HUES48 (cell line): ENCODE results near the gene CORO1C.
"Not testable (repeated sequence)": the region's sequence is repeated elsewhere in the genome, so short reads cannot be mapped to it uniquely, and the experiment has no call there.

Experiments
- H3K27ac ChIP-seq: one replicate; pipeline ENCODE4 v1.7.0; 2013; ENCODE audit warnings: low read depth, low read length, inconsistent platforms
- H3K27me3 ChIP-seq: 2 replicates; pipeline ENCODE4 v1.6.1; 2013; ENCODE audit warnings: mild to moderate bottlenecking, low read length; ENCODE audit not compliant: control insufficient read depth, insufficient read depth
- H3K36me3 ChIP-seq: 2 replicates; pipeline ENCODE4 v1.6.1; 2013; ENCODE audit warnings: low read length; ENCODE audit not compliant: control insufficient read depth, insufficient read depth
- H3K4me1 ChIP-seq: 2 replicates; pipeline ENCODE4 v1.6.1; 2013; ENCODE audit warnings: mild to moderate bottlenecking, low read length; ENCODE audit not compliant: control insufficient read depth, insufficient read depth
- H3K4me3 ChIP-seq: 2 replicates; pipeline ENCODE4 v1.5.1; 2013; ENCODE audit warnings: mild to moderate bottlenecking, low read depth, low read length
- H3K9ac ChIP-seq: 2 replicates; pipeline ENCODE4 v1.6.1; 2013; ENCODE audit warnings: mild to moderate bottlenecking, low read depth, low read length, moderate library complexity
- H3K9me3 ChIP-seq: 2 replicates; pipeline ENCODE4 v1.6.1; 2013; ENCODE audit warnings: low read length; ENCODE audit not compliant: control insufficient read depth, insufficient read depth

The CORO1C gene

GRCh38 chr12:108656247-108656646, 75.1 kb downstream of the CORO1C start:
- Histone ChIP-seq H3K4me1 (peaks cover 27% of the 10 kb centered on the region), H3K36me3 (peaks cover 49% of the 10 kb centered on the region)
- not testable (repeated sequence) for H3K9ac ChIP-seq, H3K27me3 ChIP-seq, H3K4me3 ChIP-seq, H3K27ac ChIP-seq, H3K9me3 ChIP-seq

- H3K36me3 ChIP-seq: peaks cover 51% of the 10 kb centered on the region
- not testable (repeated sequence) for H3K9me3 ChIP-seq, H3K27me3 ChIP-seq, H3K27ac ChIP-seq, H3K4me3 ChIP-seq, H3K9ac ChIP-seq
- peaks cover 27% of the 10 kb centered on the region for H3K4me1 ChIP-seq
These were observed 75.5 kb downstream of the CORO1C start for GRCh38 chr12:108655812-108656175.

- not testable (repeated sequence) for H3K9me3 ChIP-seq, H3K9ac ChIP-seq, H3K4me3 ChIP-seq, H3K27ac ChIP-seq, H3K27me3 ChIP-seq
- Histone ChIP-seq H3K4me1 (peaks cover 22% of the 10 kb centered on the region), H3K36me3 (peaks cover 57% of the 10 kb centered on the region)
These were observed 76.7 kb downstream of the CORO1C start for GRCh38 chr12:108654622-108655021.

- H3K4me1 ChIP-seq: peaks cover 22% of the 10 kb centered on the region
- H3K27me3 ChIP-seq: no peaks in the 10 kb centered on the region
- H3K36me3 ChIP-seq: peaks cover 59% of the 10 kb centered on the region
- H3K4me3 ChIP-seq: no peak overlapping the region
- H3K27ac ChIP-seq: no peak overlapping the region
- H3K9ac ChIP-seq: no peak overlapping the region
- H3K9me3 ChIP-seq: no peaks in the 10 kb centered on the region
These were observed 77.4 kb downstream of the CORO1C start for GRCh38 chr12:108653922-108654321.

GRCh38 chr12:108653082-108653516, 78.2 kb downstream of the CORO1C start:
- peaks cover 22% of the 10 kb centered on the region for H3K4me1 ChIP-seq
- H3K36me3 ChIP-seq: peaks cover 59% of the 10 kb centered on the region
- H3K27ac ChIP-seq: no peak overlapping the region

GRCh38 chr12:108650083-108650482, 81.2 kb downstream of the CORO1C start:
- H3K27ac ChIP-seq: no peak overlapping the region
- H3K36me3 ChIP-seq: peaks cover 71% of the 10 kb centered on the region

More at GRCh38 chr12:108653082-108653516, 78.2 kb downstream of the CORO1C start:
- H3K9ac ChIP-seq: no peak overlapping the region
- H3K9me3 ChIP-seq: no peaks in the 10 kb centered on the region
- H3K27me3 ChIP-seq: no peaks in the 10 kb centered on the region
- no peak overlapping the region for H3K4me3 ChIP-seq

GRCh38 chr12:108649669-108650068, 81.6 kb downstream of the CORO1C start:
- Histone ChIP-seq H3K36me3 (peaks cover 74% of the 10 kb centered on the region), H3K9ac (no peak overlapping the region), H3K9me3 (no peaks in the 10 kb centered on the region), H3K4me1 (peaks cover 21% of the 10 kb centered on the region), H3K27me3 (no peaks in the 10 kb centered on the region), H3K27ac (no peak overlapping the region), H3K4me3 (no peak overlapping the region)

More at GRCh38 chr12:108650083-108650482, 81.2 kb downstream of the CORO1C start:
- Histone ChIP-seq H3K4me3 (no peak overlapping the region), H3K27me3 (no peaks in the 10 kb centered on the region), H3K4me1 (peaks cover 22% of the 10 kb centered on the region), H3K9me3 (no peaks in the 10 kb centered on the region), H3K9ac (no peak overlapping the region)

GRCh38 chr12:108649126-108649525, 82.2 kb downstream of the CORO1C start:
- Histone ChIP-seq H3K36me3 (peaks cover 80% of the 10 kb centered on the region), H3K4me3 (no peak overlapping the region), H3K9ac (no peak overlapping the region), H3K4me1 (peaks cover 18% of the 10 kb centered on the region), H3K27ac (no peak overlapping the region), H3K27me3 (no peaks in the 10 kb centered on the region), H3K9me3 (no peaks in the 10 kb centered on the region)

GRCh38 chr12:108648371-108648770, 82.9 kb downstream of the CORO1C start:
- Histone ChIP-seq H3K4me3 (no peak overlapping the region), H3K4me1 (peaks cover 11% of the 10 kb centered on the region), H3K36me3 (peaks cover 80% of the 10 kb centered on the region), H3K9me3 (no peaks in the 10 kb centered on the region), H3K27ac (no peak overlapping the region), H3K27me3 (no peaks in the 10 kb centered on the region), H3K9ac (no peak overlapping the region)

- Histone ChIP-seq H3K27me3 (no peaks in the 10 kb centered on the region), H3K27ac (no peak overlapping the region), H3K9me3 (no peaks in the 10 kb centered on the region), H3K9ac (no peak overlapping the region), H3K4me1 (peaks cover 4% of the 10 kb centered on the region), H3K4me3 (no peak overlapping the region), H3K36me3 (peaks cover 83% of the 10 kb centered on the region)
These were observed 83.6 kb downstream of the CORO1C start for GRCh38 chr12:108647585-108648287.

- Histone ChIP-seq H3K36me3 (peaks cover 76% of the 10 kb centered on the region), H3K9ac (no peak overlapping the region), H3K9me3 (no peaks in the 10 kb centered on the region), H3K4me1 (no peaks in the 10 kb centered on the region), H3K27ac (no peak overlapping the region), H3K27me3 (no peaks in the 10 kb centered on the region), H3K4me3 (no peak overlapping the region)
These were observed 84.4 kb downstream of the CORO1C start for GRCh38 chr12:108646600-108647579.
